ENCODE results near the gene FAHD2A.

DNA sequence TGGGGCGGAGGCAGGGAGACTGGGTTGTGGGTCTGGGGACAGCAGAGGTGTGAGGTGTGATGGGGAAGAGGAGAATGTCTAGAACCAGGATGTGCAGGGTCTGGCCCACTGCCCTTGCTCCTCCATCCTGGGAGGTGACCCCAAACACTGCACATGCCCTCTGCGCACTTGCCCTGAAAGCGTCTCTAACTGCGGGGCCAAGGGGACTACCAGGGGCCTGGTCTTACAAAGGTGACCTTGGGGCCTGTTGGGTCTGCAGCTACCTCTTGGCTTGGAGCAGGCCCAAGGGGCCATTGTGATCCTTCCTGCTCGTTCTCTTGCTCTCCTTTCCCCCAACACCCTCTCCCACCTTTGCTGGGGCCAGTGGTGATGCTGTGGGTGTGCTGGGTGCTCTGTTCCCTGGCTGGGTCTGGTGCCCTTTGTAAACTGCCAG lies 48.0 kb upstream of the FAHD2A start:
- no peak for TF ChIP-seq POLR2AphosphoS5 (IDR thresholded peaks at IDR 0.05)
- TF ChIP-seq, protein P1, sequence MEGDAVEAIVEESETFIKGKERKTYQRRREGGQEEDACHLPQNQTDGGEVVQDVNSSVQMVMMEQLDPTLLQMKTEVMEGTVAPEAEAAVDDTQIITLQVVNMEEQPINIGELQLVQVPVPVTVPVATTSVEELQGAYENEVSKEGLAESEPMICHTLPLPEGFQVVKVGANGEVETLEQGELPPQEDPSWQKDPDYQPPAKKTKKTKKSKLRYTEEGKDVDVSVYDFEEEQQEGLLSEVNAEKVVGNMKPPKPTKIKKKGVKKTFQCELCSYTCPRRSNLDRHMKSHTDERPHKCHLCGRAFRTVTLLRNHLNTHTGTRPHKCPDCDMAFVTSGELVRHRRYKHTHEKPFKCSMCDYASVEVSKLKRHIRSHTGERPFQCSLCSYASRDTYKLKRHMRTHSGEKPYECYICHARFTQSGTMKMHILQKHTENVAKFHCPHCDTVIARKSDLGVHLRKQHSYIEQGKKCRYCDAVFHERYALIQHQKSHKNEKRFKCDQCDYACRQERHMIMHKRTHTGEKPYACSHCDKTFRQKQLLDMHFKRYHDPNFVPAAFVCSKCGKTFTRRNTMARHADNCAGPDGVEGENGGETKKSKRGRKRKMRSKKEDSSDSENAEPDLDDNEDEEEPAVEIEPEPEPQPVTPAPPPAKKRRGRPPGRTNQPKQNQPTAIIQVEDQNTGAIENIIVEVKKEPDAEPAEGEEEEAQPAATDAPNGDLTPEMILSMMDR (IDR thresholded peaks at IDR 0.05) = no peak
- TF ChIP-seq POLR2A (IDR thresholded peaks at IDR 0.05) = no peak
